ENCODE measurements around the gene C1QB.
"Not testable (repeated sequence)": the region's sequence is repeated elsewhere in the genome, so short reads cannot be mapped to it uniquely, and the experiment has no call there.

C1QB gene

GRCh38 chr1:22699681-22700520, 46.9 kb downstream of the C1QB start:
- H3K4me3 ChIP-seq (ENCODE audit: low read depth, low read length): no peak overlapping the region
- POLR2A ChIA-PET: no interaction called here
- DNase-seq (ENCODE audit: low read depth, low spot score): no peak
- CTCF ChIA-PET: interaction anchor here (1.6 to 9.8 kb wide), 6 partner anchors 8 to 230 kb away, joined by 7 to 217 read pairs (median 69); no protein-coding TSS in a partner anchor
- TF ChIP-seq CTCF (IDR thresholded peaks at IDR 0.05; ENCODE audit: insufficient read depth, low read length, missing control alignments): no peak

GRCh38 chr1:22702296-22703085, 49.5 kb downstream of the C1QB start:
- no peak overlapping the region for H3K4me3 ChIP-seq (ENCODE audit: low read depth, low read length)
- no peak for DNase-seq (ENCODE audit: low read depth, low spot score)
- CTCF ChIA-PET: interaction anchor here (0.5 to 9.8 kb wide), 26 partner anchors 8 to 276 kb away, joined by 3 to 217 read pairs (median 18); no protein-coding TSS in a partner anchor
- TF ChIP-seq CTCF (IDR thresholded peaks at IDR 0.05; ENCODE audit: insufficient read depth, low read length, missing control alignments): no peak
- POLR2A ChIA-PET: no interaction called here

- no peak overlapping the region for H3K4me3 ChIP-seq (ENCODE audit: low read depth, low read length)
- POLR2A ChIA-PET: no interaction called here
- peak; percentile 24 for DNase-seq (ENCODE audit: low read depth, low spot score)
- TF ChIP-seq CTCF (IDR thresholded peaks at IDR 0.05; ENCODE audit: insufficient read depth, low read length, missing control alignments): peak; percentile 88
- CTCF ChIA-PET: interaction anchor here (0.6 to 9.8 kb wide), 57 partner anchors 9 to 284 kb away, joined by 3 to 217 read pairs (median 7); no protein-coding TSS in a partner anchor
These were observed 51.5 kb downstream of the C1QB start for GRCh38 chr1:22704440-22705067.

- POLR2A ChIA-PET: no interaction called here
- CTCF ChIA-PET: interaction anchor here (1.0 to 9.8 kb wide), 28 partner anchors 8 to 259 kb away, joined by 3 to 217 read pairs (median 18); no protein-coding TSS in a partner anchor
- no peak for DNase-seq (ENCODE audit: low read depth, low spot score)
- TF ChIP-seq CTCF (IDR thresholded peaks at IDR 0.05; ENCODE audit: insufficient read depth, low read length, missing control alignments): no peak
- H3K4me3 ChIP-seq (ENCODE audit: low read depth, low read length): no peak overlapping the region
These were observed 52.5 kb downstream of the C1QB start for GRCh38 chr1:22705586-22705985.

- H3K4me3 ChIP-seq (ENCODE audit: low read depth, low read length); DNase-seq (ENCODE audit: low read depth, low spot score); POLR2A ChIA-PET: not testable (repeated sequence)
- CTCF ChIA-PET: interaction anchor here (1.0 to 9.8 kb wide), 18 partner anchors 8 to 225 kb away, joined by 3 to 217 read pairs (median 20); no protein-coding TSS in a partner anchor
These were observed 53.1 kb downstream of the C1QB start for GRCh38 chr1:22706100-22706499.

GRCh38 chr1:22708777-22709176, 55.7 kb downstream of the C1QB start:
- no peak overlapping the region for H3K4me3 ChIP-seq (ENCODE audit: low read depth, low read length)
- no peak for TF ChIP-seq CTCF (IDR thresholded peaks at IDR 0.05; ENCODE audit: insufficient read depth, low read length, missing control alignments)
- ChIA-PET POLR2A (no interaction called here), CTCF (interaction anchor here (1.2 to 4.3 kb wide), 7 partner anchors 9 to 225 kb away, joined by 3 to 36 read pairs (median 7); no protein-coding TSS in a partner anchor)
- no peak for DNase-seq (ENCODE audit: low read depth, low spot score)
